ENCODE results near the gene DRAM2.

DRAM2 gene

GRCh38 chr1:111161843-111162487 lies 22.1 kb upstream of the DRAM2 start:
- Histone ChIP-seq H2AFZ (ENCODE audit: low read depth, low read length) (no peak overlapping the region), H4K8ac (ENCODE audit: low read length) (no peak overlapping the region), H3K4me3 (ENCODE audit: insufficient read depth in 1 of 2, low read depth in 1 of 2, low read length in 2 of 2) (no peak overlapping the region), H3K4me1 (ENCODE audit: control insufficient read depth, insufficient read depth, low read depth, low read length) (no peaks in the 10 kb centered on the region), H3K18ac (ENCODE audit: low read depth in 1 of 2, low read length in 2 of 2) (no peak overlapping the region), H4K91ac (ENCODE audit: low read length) (no peak overlapping the region), H3K4me2 (ENCODE audit: low read length, poor library complexity, severe bottlenecking) (no peak overlapping the region), H3K27ac (ENCODE audit: low read length, poor library complexity, severe bottlenecking) (no peak overlapping the region), H2AK5ac (ENCODE audit: low read length, severe bottlenecking) (no peak overlapping the region), H2BK15ac (ENCODE audit: low read depth, poor library complexity, severe bottlenecking) (no peak overlapping the region), H3K4ac (ENCODE audit: low read depth in 1 of 2, low read length in 2 of 2) (no peak overlapping the region), H2BK120ac (ENCODE audit: low read depth, low read length) (no peak overlapping the region), H3K14ac (ENCODE audit: low read length in 2 of 2) (no peak overlapping the region), H3K36me3 (ENCODE audit: control insufficient read depth in 1 of 2, insufficient read depth in 2 of 2, low read depth in 1 of 2, low read length in 2 of 2) (peaks cover 0 to 66% of the 10 kb centered on the region in 2 experiments), H3K9ac (ENCODE audit: low read length) (no peak overlapping the region), H2BK5ac (ENCODE audit: low read depth, low read length, poor library complexity, severe bottlenecking) (no peak overlapping the region), H3K9me3 (ENCODE audit: control insufficient read depth, low read length) (no peaks in the 10 kb centered on the region), H3K79me1 (replicated peaks; ENCODE audit: low read length, poor library complexity, severe bottlenecking) (peaks cover 19% of the 10 kb centered on the region), H3K23ac (ENCODE audit: low read length in 2 of 2) (no peak overlapping the region), H3K27me3 (ENCODE audit: control insufficient read depth in 1 of 2, insufficient read depth in 1 of 2, low read length in 2 of 2) (no peaks in the 10 kb centered on the region), H2BK12ac (ENCODE audit: low read length in 2 of 2) (no peak overlapping the region)
- WGBS: 52% methylated on average over 1 of the region's 1 CpG
- DNase-seq: no peak

- Histone ChIP-seq H3K36me3 (ENCODE audit: control insufficient read depth in 1 of 2, insufficient read depth in 2 of 2, low read depth in 1 of 2, low read length in 2 of 2) (peaks cover 7 to 79% of the 10 kb centered on the region in 2 experiments), H2AK5ac (ENCODE audit: low read length, severe bottlenecking) (no peak overlapping the region), H3K9ac (ENCODE audit: low read length) (no peak overlapping the region), H3K14ac (ENCODE audit: low read length in 2 of 2) (no peak overlapping the region), H3K4ac (ENCODE audit: low read depth in 1 of 2, low read length in 2 of 2) (no peak overlapping the region), H4K91ac (ENCODE audit: low read length) (no peak overlapping the region), H3K23ac (ENCODE audit: low read length in 2 of 2) (no peak overlapping the region), H2AFZ (ENCODE audit: low read depth, low read length) (no peak overlapping the region), H3K18ac (ENCODE audit: low read depth in 1 of 2, low read length in 2 of 2) (no peak overlapping the region), H2BK12ac (ENCODE audit: low read length in 2 of 2) (no peak overlapping the region), H2BK5ac (ENCODE audit: low read depth, low read length, poor library complexity, severe bottlenecking) (no peak overlapping the region), H2BK120ac (ENCODE audit: low read depth, low read length) (no peak overlapping the region), H4K8ac (ENCODE audit: low read length) (no peak overlapping the region), H3K4me1 (ENCODE audit: control insufficient read depth, insufficient read depth, low read depth, low read length) (no peaks in the 10 kb centered on the region), H3K4me2 (ENCODE audit: low read length, poor library complexity, severe bottlenecking) (no peak overlapping the region), H3K4me3 (ENCODE audit: insufficient read depth in 1 of 2, low read depth in 1 of 2, low read length in 2 of 2) (no peak overlapping the region), H3K9me3 (ENCODE audit: control insufficient read depth, low read length) (no peaks in the 10 kb centered on the region), H3K79me1 (replicated peaks; ENCODE audit: low read length, poor library complexity, severe bottlenecking) (peaks cover 15% of the 10 kb centered on the region), H2BK15ac (ENCODE audit: low read depth, poor library complexity, severe bottlenecking) (no peak overlapping the region), H3K27me3 (ENCODE audit: control insufficient read depth in 1 of 2, insufficient read depth in 1 of 2, low read length in 2 of 2) (no peaks in the 10 kb centered on the region), H3K27ac (ENCODE audit: low read length, poor library complexity, severe bottlenecking) (no peak overlapping the region)
- DNase-seq: no peak
- 100% methylated on average over 1 of the region's 2 CpGs for WGBS
Observed at GRCh38 chr1:111157431-111157830, 17.5 kb upstream of the DRAM2 start.

- Histone ChIP-seq H3K18ac (ENCODE audit: low read depth in 1 of 2, low read length in 2 of 2) (no peak overlapping the region), H4K91ac (ENCODE audit: low read length) (no peak overlapping the region), H2BK15ac (ENCODE audit: low read depth, poor library complexity, severe bottlenecking) (no peak overlapping the region), H2BK5ac (ENCODE audit: low read depth, low read length, poor library complexity, severe bottlenecking) (no peak overlapping the region), H2BK12ac (ENCODE audit: low read length in 2 of 2) (no peak overlapping the region), H3K4me1 (ENCODE audit: control insufficient read depth, insufficient read depth, low read depth, low read length) (no peaks in the 10 kb centered on the region), H3K27ac (ENCODE audit: low read length, poor library complexity, severe bottlenecking) (no peak overlapping the region), H3K4me3 (ENCODE audit: insufficient read depth in 1 of 2, low read depth in 1 of 2, low read length in 2 of 2) (no peak overlapping the region), H2BK120ac (ENCODE audit: low read depth, low read length) (no peak overlapping the region), H3K4ac (ENCODE audit: low read depth in 1 of 2, low read length in 2 of 2) (no peak overlapping the region), H4K8ac (ENCODE audit: low read length) (no peak overlapping the region), H3K79me1 (replicated peaks; ENCODE audit: low read length, poor library complexity, severe bottlenecking) (peaks cover 12% of the 10 kb centered on the region), H3K9me3 (ENCODE audit: control insufficient read depth, low read length) (no peaks in the 10 kb centered on the region), H3K14ac (ENCODE audit: low read length in 2 of 2) (no peak overlapping the region), H3K23ac (ENCODE audit: low read length in 2 of 2) (no peak overlapping the region), H3K27me3 (ENCODE audit: control insufficient read depth in 1 of 2, insufficient read depth in 1 of 2, low read length in 2 of 2) (no peaks in the 10 kb centered on the region), H2AFZ (ENCODE audit: low read depth, low read length) (no peak overlapping the region), H2AK5ac (ENCODE audit: low read length, severe bottlenecking) (no peak overlapping the region), H3K36me3 (ENCODE audit: control insufficient read depth in 1 of 2, insufficient read depth in 2 of 2, low read depth in 1 of 2, low read length in 2 of 2) (peaks cover 11 to 76% of the 10 kb centered on the region in 2 experiments), H3K9ac (ENCODE audit: low read length) (no peak overlapping the region), H3K4me2 (ENCODE audit: low read length, poor library complexity, severe bottlenecking) (no peak overlapping the region)
- 90% methylated on average over 5 of the region's 5 CpGs for WGBS
- no peak for DNase-seq
Observed at GRCh38 chr1:111154021-111154999, 14.4 kb upstream of the DRAM2 start.

- no peak overlapping the region for H4K8ac ChIP-seq (ENCODE audit: low read length)
- no peaks in the 10 kb centered on the region for H3K9me3 ChIP-seq (ENCODE audit: control insufficient read depth, low read length)
- H2BK120ac ChIP-seq (ENCODE audit: low read depth, low read length): no peak overlapping the region
- no peaks in the 10 kb centered on the region for H3K4me1 ChIP-seq (ENCODE audit: control insufficient read depth, insufficient read depth, low read depth, low read length)
- no peak overlapping the region for H3K27ac ChIP-seq (ENCODE audit: low read length, poor library complexity, severe bottlenecking)
- H3K18ac ChIP-seq (ENCODE audit: low read depth in 1 of 2, low read length in 2 of 2): no peak overlapping the region
- H3K36me3 ChIP-seq (ENCODE audit: control insufficient read depth in 1 of 2, insufficient read depth in 2 of 2, low read depth in 1 of 2, low read length in 2 of 2): peaks cover 14 to 85% of the 10 kb centered on the region in 2 experiments
- 100% methylated on average over 1 of the region's 3 CpGs for WGBS
- no peaks in the 10 kb centered on the region for H3K27me3 ChIP-seq (ENCODE audit: control insufficient read depth in 1 of 2, insufficient read depth in 1 of 2, low read length in 2 of 2)
- H3K14ac ChIP-seq (ENCODE audit: low read length in 2 of 2): no peak overlapping the region
- no peak overlapping the region for H3K4ac ChIP-seq (ENCODE audit: low read depth in 1 of 2, low read length in 2 of 2)
- H3K79me1 ChIP-seq (replicated peaks; ENCODE audit: low read length, poor library complexity, severe bottlenecking): peaks cover 16% of the 10 kb centered on the region
- no peak overlapping the region for H2BK12ac ChIP-seq (ENCODE audit: low read length in 2 of 2)
- H3K4me2 ChIP-seq (ENCODE audit: low read length, poor library complexity, severe bottlenecking): no peak overlapping the region
- H3K4me3 ChIP-seq (ENCODE audit: insufficient read depth in 1 of 2, low read depth in 1 of 2, low read length in 2 of 2): no peak overlapping the region
- DNase-seq: no peak
- H4K91ac ChIP-seq (ENCODE audit: low read length): no peak overlapping the region
- H2BK15ac ChIP-seq (ENCODE audit: low read depth, poor library complexity, severe bottlenecking): no peak overlapping the region
- H2BK5ac ChIP-seq (ENCODE audit: low read depth, low read length, poor library complexity, severe bottlenecking): no peak overlapping the region
- H2AK5ac ChIP-seq (ENCODE audit: low read length, severe bottlenecking): no peak overlapping the region
- no peak overlapping the region for H2AFZ ChIP-seq (ENCODE audit: low read depth, low read length)
- no peak overlapping the region for H3K23ac ChIP-seq (ENCODE audit: low read length in 2 of 2)
- no peak overlapping the region for H3K9ac ChIP-seq (ENCODE audit: low read length)
Observed at GRCh38 chr1:111151838-111152237, 11.9 kb upstream of the DRAM2 start.

All from mesenchymal stem cell (in vitro differentiated cells and primary cell).